GM19463 (cell line): Measurements from ENCODE around the gene KDSR.

Experiments
- ATAC-seq: cut with Tn5 transposase; IDR thresholded peaks from one replicate; pipeline ENCODE4 v1.9.1; 2021; ENCODE audit warnings: mild to moderate bottlenecking, moderate library complexity; ENCODE audit not compliant: unreplicated experiment

KDSR gene

DNA sequence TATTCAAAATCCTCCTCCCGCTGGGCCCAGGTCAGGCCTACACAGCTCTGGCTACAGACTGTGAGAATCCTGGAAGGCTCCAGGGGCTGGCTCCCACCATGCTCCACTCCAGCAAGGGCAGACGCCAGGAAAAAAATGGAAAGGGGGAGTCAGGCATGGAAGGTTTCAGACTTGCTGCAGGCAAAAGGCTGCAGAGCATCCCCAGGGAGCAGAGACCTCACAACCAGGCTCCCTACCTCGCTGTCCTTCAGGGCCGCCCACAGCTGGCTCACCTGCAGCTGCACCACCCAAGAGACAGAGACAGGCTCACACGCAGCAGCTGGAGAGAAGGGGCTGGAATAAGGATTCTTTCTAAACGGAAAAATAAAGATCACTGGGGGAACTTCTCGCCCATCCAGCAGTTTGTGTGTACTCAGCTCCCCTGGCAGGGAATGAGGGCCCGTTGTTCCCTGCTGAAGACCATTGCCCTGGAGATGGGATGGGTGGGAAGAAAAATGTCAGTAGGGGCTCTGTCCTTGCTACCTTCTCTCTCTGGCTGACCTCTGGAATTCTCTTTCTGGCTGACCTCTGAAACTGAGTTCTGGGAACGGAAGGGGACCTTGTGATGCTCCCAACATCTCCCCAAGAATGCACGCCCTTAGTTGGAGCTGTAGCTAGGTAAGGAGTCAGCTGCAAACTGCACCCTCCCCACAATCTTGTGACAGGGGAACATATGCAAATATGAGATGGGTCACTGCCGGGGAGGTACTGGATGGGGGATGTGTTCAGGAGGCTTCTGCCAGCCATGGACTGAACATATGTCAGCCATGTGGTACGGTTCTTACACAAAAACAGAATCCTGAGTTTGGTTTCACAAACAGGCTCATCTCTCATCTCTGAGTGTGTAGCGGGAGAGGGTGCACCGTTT is 81.9 kb downstream of the KDSR start:
- peak; percentile 93 for ATAC-seq

DNA sequence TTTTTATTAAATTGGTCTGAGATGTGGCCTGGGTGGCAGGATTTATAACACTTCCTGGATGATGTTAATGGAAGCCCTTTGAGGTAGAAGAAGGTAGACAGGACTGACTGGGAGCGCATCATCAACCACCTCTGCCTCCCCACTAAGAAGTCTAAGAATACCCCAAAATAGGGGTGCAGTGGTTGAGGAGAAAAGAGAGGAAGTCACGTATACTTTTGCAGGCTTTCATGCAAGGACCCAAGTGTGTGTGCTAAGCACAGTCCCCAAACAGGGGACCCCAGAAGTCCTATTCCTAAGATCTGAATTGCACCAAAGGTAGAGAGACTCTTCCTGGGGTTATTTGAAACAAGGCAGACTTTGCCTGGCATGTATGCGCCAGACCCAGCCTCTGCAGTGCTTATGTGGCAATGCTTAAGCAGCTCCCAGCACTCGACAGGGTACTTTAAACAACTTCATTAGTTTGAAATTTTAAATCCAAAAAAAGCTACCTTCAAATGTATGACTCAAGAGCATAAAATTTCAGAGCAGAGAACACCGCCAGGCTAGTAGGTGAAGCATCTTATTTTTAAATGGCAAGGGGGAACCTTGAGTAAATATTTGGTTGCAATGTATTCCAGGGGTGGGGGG is 82.7 kb downstream of the KDSR start:
- ATAC-seq = no peak

GRCh38 chr18:63283305-63284094 is 83.5 kb downstream of the KDSR start:
- ATAC-seq = no peak

DNA sequence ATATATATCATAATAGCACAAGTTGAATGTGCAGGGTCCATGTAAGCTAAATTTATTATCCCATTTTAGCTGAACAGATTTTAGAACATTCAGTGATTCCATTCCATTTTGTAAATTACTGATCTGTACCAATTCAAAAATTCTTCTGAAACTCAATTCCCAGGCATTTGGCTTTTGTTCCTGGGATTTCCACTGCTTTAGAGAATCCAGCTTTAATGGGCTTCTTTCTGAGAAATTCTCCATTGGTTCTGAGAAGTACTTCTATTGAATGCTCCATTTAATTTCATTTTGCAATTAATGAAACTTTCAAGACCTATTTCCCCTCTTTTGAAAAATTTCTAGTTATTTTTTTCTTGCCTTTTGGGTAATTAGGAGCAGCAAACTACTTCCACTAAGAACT is 84.2 kb downstream of the KDSR start:
- no peak for ATAC-seq
